SK-N-SH (cell line): Measurements from ENCODE around the gene PKN1. TPM values are rescaled to one million over a fixed set of nuclear protein-coding genes. Genes with fewer than 3 reads are reported as not detected.
A peak's percentile ranks its signal among the peaks of the same experiment; 100 is the strongest.

ENCODE experiments used
- CTCF ChIA-PET: fragments of 300-600, 350-600 bp; formaldehyde crosslinking; extraction: SDS; loops from one replicate; lab custom pipeline; 2021; lab: Yijun Ruan, JAX
- POLR2A ChIA-PET: fragments of 350-600 bp; sonication (Branson Sonifier 250); formaldehyde crosslinking; extraction: SDS; loops from one replicate; lab custom pipeline; 2020; ENCODE audit warnings: antibody characterized with exemption, inconsistent platforms; lab: Yijun Ruan, JAX
- DNase-seq: peaks from one replicate; pipeline ENCODE4 v3.0.0; 2012
- H2AFZ ChIP-seq: fragments of 200-600 bp; sonication (generic); 2 replicates; pipeline ENCODE4 v1.8.1; 2016; ENCODE audit warnings: antibody characterized with exemption, mild to moderate bottlenecking, low read depth
- H3F3A ChIP-seq: fragments of 200-600 bp; sonication (generic); replicated peaks from 2 replicates; pipeline ENCODE3; 2016; ENCODE audit warnings: antibody characterized with exemption, mild to moderate bottlenecking; ENCODE audit not compliant: insufficient read depth
- H3K27ac ChIP-seq, 2 experiments: fragments of 200-500 bp in 1 of 2; fragments of 200-600 bp in 1 of 2; sonication (Bioruptor generic) in 1 of 2; sonication (generic), shearing (Covaris generic) in 1 of 2; 2 replicates each; pipeline versions ENCODE4 v1.5.1 to v1.6.1; 2014 to 2016; ENCODE audit warnings: low read depth in 2 of 2, inconsistent platforms in 1 of 2, low read length in 1 of 2, mild to moderate bottlenecking in 1 of 2, mixed read lengths in 1 of 2
- H3K27me3 ChIP-seq: fragments of 200-600 bp; sonication (generic), shearing (Covaris generic); 2 replicates; pipeline ENCODE4 v1.6.1; 2016; ENCODE audit warnings: mixed run types; ENCODE audit not compliant: insufficient read depth
- H3K36me3 ChIP-seq, 2 experiments: fragments of 200-500 bp in 1 of 2; fragments of 200-600 bp in 1 of 2; sonication (Bioruptor generic) in 1 of 2; sonication (generic) in 1 of 2; replicated peaks in 1 of 2; 2 replicates each; pipeline versions ENCODE3 to v1.5.1; 2014 to 2016; ENCODE audit warnings: low read length in 1 of 2, mild to moderate bottlenecking in 1 of 2; ENCODE audit not compliant: insufficient read depth in 2 of 2, control insufficient read depth in 1 of 2
- H3K4me1 ChIP-seq, 2 experiments: fragments of 200-500 bp in 1 of 2; fragments of 200-600 bp in 1 of 2; sonication (Bioruptor generic) in 1 of 2; sonication (generic), shearing (Covaris generic) in 1 of 2; 2 replicates each; pipeline versions ENCODE4 v1.5.1 to v1.6.1; 2014 to 2016; ENCODE audit warnings: low read depth in 1 of 2, low read length in 1 of 2, mixed run types in 1 of 2; ENCODE audit not compliant: insufficient read depth in 2 of 2, control insufficient read depth in 1 of 2
- H3K4me2 ChIP-seq: fragments of 200-600 bp; sonication (generic), shearing (Covaris generic); 2 replicates; pipeline ENCODE4 v1.6.1; 2017; ENCODE audit warnings: mixed run types
- H3K4me3 ChIP-seq, 2 experiments: fragments of 200-500 bp in 1 of 2; fragments of 200-600 bp in 1 of 2; sonication (Bioruptor generic) in 1 of 2; sonication (generic), shearing (Covaris generic) in 1 of 2; 2 replicates each; pipeline versions ENCODE4 v1.5.1 to v1.8.1; 2014 to 2016; ENCODE audit warnings: low read depth in 2 of 2, inconsistent platforms in 1 of 2, low read length in 1 of 2, mild to moderate bottlenecking in 1 of 2, mixed read lengths in 1 of 2, moderate library complexity in 1 of 2
- H3K79me2 ChIP-seq: fragments of 200-600 bp; sonication (generic); 2 replicates; pipeline ENCODE4 v1.8.1; 2017; ENCODE audit warnings: mild to moderate bottlenecking; ENCODE audit not compliant: insufficient read depth
- H3K9ac ChIP-seq: fragments of 200-600 bp; sonication (generic); 2 replicates; pipeline ENCODE4 v1.6.1; 2017; ENCODE audit warnings: mixed run types
- H3K9me2 ChIP-seq: fragments of 200-600 bp; sonication (generic); 2 replicates; pipeline ENCODE4 v1.6.1; 2017; ENCODE audit warnings: mixed run types
- H3K9me3 ChIP-seq: fragments of 200-600 bp; sonication (generic); 2 replicates; pipeline ENCODE4 v1.6.1; 2017; ENCODE audit warnings: mixed run types, mild to moderate bottlenecking, moderate library complexity
- H4K20me1 ChIP-seq: fragments of 200-600 bp; sonication (generic); 2 replicates; pipeline ENCODE4 v1.6.1; 2017; ENCODE audit warnings: mild to moderate bottlenecking, mixed run types; ENCODE audit not compliant: insufficient read depth
- EP300 ChIP-seq, 2 experiments: IDR thresholded peaks; 2 replicates each; pipeline versions ENCODE4 v1.4.0 to v1.6.1; 2012; ENCODE audit warnings: borderline replicate concordance in 1 of 2, low read depth in 1 of 2, low read length in 1 of 2
- GABPA ChIP-seq: IDR thresholded peaks from 2 replicates; pipeline ENCODE4 v1.4.0; 2012; ENCODE audit warnings: low read depth, mild to moderate bottlenecking
- MAX ChIP-seq: IDR thresholded peaks from 2 replicates; pipeline ENCODE4 v1.4.0; 2012; ENCODE audit warnings: low read depth
- MXI1 ChIP-seq: IDR thresholded peaks from 2 replicates; pipeline ENCODE4 v1.6.1; 2012; ENCODE audit warnings: mild to moderate bottlenecking, low read depth, low read length, improper control_type of control experiment
- NFIC ChIP-seq: IDR thresholded peaks from 2 replicates; pipeline ENCODE4 v1.4.0; 2012; ENCODE audit warnings: borderline replicate concordance
- NRF1 ChIP-seq: IDR thresholded peaks from 2 replicates; pipeline ENCODE4 v1.6.1; 2012; ENCODE audit warnings: low read depth, mild to moderate bottlenecking, low read length
- POLR2AphosphoS5 ChIP-seq: IDR thresholded peaks from 2 replicates; pipeline ENCODE4 v1.6.1; 2012; ENCODE audit warnings: low read depth, low read length
- REST ChIP-seq: IDR thresholded peaks from 2 replicates; pipeline ENCODE4 v1.6.1; 2012; ENCODE audit warnings: mild to moderate bottlenecking, low read depth, low read length, moderate library complexity
- RFX5 ChIP-seq: IDR thresholded peaks from 2 replicates; pipeline ENCODE4 v1.6.1; 2012; ENCODE audit warnings: mild to moderate bottlenecking, improper control_type of control experiment, low read length
- SIN3A ChIP-seq: IDR thresholded peaks from 2 replicates; pipeline ENCODE4 v1.6.1; 2012; ENCODE audit warnings: low read depth, mild to moderate bottlenecking, low read length, moderate library complexity, borderline replicate concordance
- SMC3 ChIP-seq: IDR thresholded peaks from 2 replicates; pipeline ENCODE4 v1.6.1; 2012; ENCODE audit warnings: low read depth, low read length, improper control_type of control experiment
- TAF1 ChIP-seq: IDR thresholded peaks from 2 replicates; pipeline ENCODE4 v1.6.1; 2012; ENCODE audit warnings: low read depth, mild to moderate bottlenecking, low read length, moderate library complexity, borderline replicate concordance
- TCF12 ChIP-seq: IDR thresholded peaks from 2 replicates; pipeline ENCODE4 v1.4.0; 2012
- USF1 ChIP-seq: IDR thresholded peaks from 2 replicates; pipeline ENCODE4 v1.4.0; 2012; ENCODE audit warnings: low read depth, borderline replicate concordance
- WGBS: methylation state at CpG from one replicate; pipeline ENCODE4 v1.1.6; 2017; ENCODE audit warnings: low lambda C conversion rate; 5-methylcytosine and 5-hydroxymethylcytosine counted together
- polyA plus RNA-seq, 3 experiments: library from polyadenylated mRNA; depleted of rRNA; stranded (reverse); fragments of >200 nt; gene quantifications; 2 replicates each; pipeline ENCODE4 v1.2.3, GENCODE V29; 2012
- TF ChIP-seq, protein P1 (sequence below): IDR thresholded peaks from 2 replicates; pipeline ENCODE4; 2012
- TF ChIP-seq, protein P2 (sequence below): fragments of 150-350 bp; IDR thresholded peaks from 2 replicates; pipeline ENCODE4 v1.6.1; 2017; ENCODE audit warnings: antibody characterized with exemption, low read length, low read depth, borderline replicate concordance

Gene PKN1
- polyA plus RNA-seq, 1 of the 3 experiments (the other 2 are of a cell fraction): 99.6 TPM

GRCh38 chr19:14517446-14517839 is 84.3 kb downstream of the PKN1 start:
- H3K4me2 ChIP-seq: peak overlapping the region; percentile 95
- WGBS: 0% methylated on average over 11 of the region's 32 CpGs
- TF ChIP-seq GABPA (no peak), TAF1 (no peak), SMC3 (no peak), TCF12 (no peak)
- TF ChIP-seq, protein P1, sequence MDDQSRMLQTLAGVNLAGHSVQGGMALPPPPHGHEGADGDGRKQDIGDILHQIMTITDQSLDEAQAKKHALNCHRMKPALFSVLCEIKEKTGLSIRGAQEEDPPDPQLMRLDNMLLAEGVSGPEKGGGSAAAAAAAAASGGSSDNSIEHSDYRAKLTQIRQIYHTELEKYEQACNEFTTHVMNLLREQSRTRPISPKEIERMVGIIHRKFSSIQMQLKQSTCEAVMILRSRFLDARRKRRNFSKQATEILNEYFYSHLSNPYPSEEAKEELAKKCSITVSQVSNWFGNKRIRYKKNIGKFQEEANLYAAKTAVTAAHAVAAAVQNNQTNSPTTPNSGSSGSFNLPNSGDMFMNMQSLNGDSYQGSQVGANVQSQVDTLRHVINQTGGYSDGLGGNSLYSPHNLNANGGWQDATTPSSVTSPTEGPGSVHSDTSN: no peak
- peak overlapping the region; percentile 93 to 96; a peak in 3 of 4 replicates for H3K27ac ChIP-seq
- no peaks in the 10 kb centered on the region for H3K27me3 ChIP-seq
- no peak overlapping the region for H2AFZ ChIP-seq
- H4K20me1 ChIP-seq: peaks cover 36% of the 10 kb centered on the region
- H3K4me1 ChIP-seq: peaks cover 24 to 39% of the 10 kb centered on the region in 2 experiments; a peak in 3 of 4 replicates
- no peaks in the 10 kb centered on the region for H3K9me3 ChIP-seq
- H3K9me2 ChIP-seq: no peaks in the 10 kb centered on the region
- ChIA-PET POLR2A (interaction anchor here (0.9 to 1.5 kb wide), 6 partner anchors 21 to 678 kb away, joined by 3 to 15 read pairs (median 3); partner anchors contain the start of genes ASF1B and GIPC1), CTCF (interaction anchor here (1.4 to 3.8 kb wide), 6 partner anchors 11 to 169 kb away, joined by 3 to 30 read pairs (median 5); no protein-coding TSS in a partner anchor)
- H3K4me3 ChIP-seq: peak overlapping the region; percentile 87 to 90
- peaks cover 42% of the 10 kb centered on the region for H3F3A ChIP-seq
- H3K79me2 ChIP-seq: peaks cover 44% of the 10 kb centered on the region
- DNase-seq: no peak
- peaks cover 22 to 29% of the 10 kb centered on the region in 2 experiments for H3K36me3 ChIP-seq
- H3K9ac ChIP-seq: peak overlapping the region; percentile 99

GRCh38 chr19:14517840-14518505 is 84.9 kb downstream of the PKN1 start, which contains the start of gene DNAJB1:
Gene DNAJB1 (minus strand): TSS chr19:14518397. CDS start chr19:14518349, 48 bp downstream.
- Histone ChIP-seq H3K4me2 (peak within 1 kb of the TSS; percentile 95), H3K27ac (peak within 1 kb of the TSS; percentile 93 to 96), H3F3A (peaks cover 42% of the 10 kb centered on the region), H3K9me2 (no peaks in the 10 kb centered on the region), H3K79me2 (peaks cover 44% of the 10 kb centered on the region), H3K27me3 (no peaks in the 10 kb centered on the region), H3K9ac (peak within 1 kb of the TSS; percentile 99), H4K20me1 (peaks cover 36% of the 10 kb centered on the region), H3K4me1 (peaks cover 24 to 44% of the 10 kb centered on the region in 2 experiments; a peak in 3 of 4 replicates), H3K9me3 (no peaks in the 10 kb centered on the region), H3K4me3 (peak within 1 kb of the TSS; percentile 87 to 90), H2AFZ (peak within 1 kb of the TSS; percentile 69), H3K36me3 (peaks cover 22 to 29% of the 10 kb centered on the region in 2 experiments)
- DNase-seq: peak; percentile 94
- POLR2A ChIA-PET: interaction anchor here (0.6 to 1.5 kb wide), 14 partner anchors 8 to 679 kb away, joined by 3 to 15 read pairs (median 3); partner anchors contain the start of genes ASF1B and GIPC1
- WGBS: 0% methylated on average over 41 of the region's 82 CpGs
- CTCF ChIA-PET: interaction anchor here (0.7 to 3.8 kb wide), 7 partner anchors 12 to 170 kb away, joined by 3 to 30 read pairs (median 3); partner anchors contain the start of gene NDUFB7
- 0 out of 2 replicates have a peak, but pooled peaks have one; percentile 11 for TF ChIP-seq REST
- no peak for TF ChIP-seq TCF12
- peak; percentile 29 for TF ChIP-seq MAX
- TF ChIP-seq NRF1: peak; percentile 28; the same call in 1 of the 2 replicates
- TF ChIP-seq NFIC: no peak
- TF ChIP-seq MXI1: 0 out of 2 replicates have a peak, but pooled peaks have one; percentile 19
- TF ChIP-seq SIN3A: peak; percentile 39; the same call in 1 of the 2 replicates
- TF ChIP-seq RFX5: no peak
- TF ChIP-seq USF1: no peak
- TF ChIP-seq, protein P1: peak; percentile 55
- TF ChIP-seq EP300 (IDR thresholded peaks at IDR 0.05; ENCODE audit: borderline replicate concordance in 1 of 2, low read depth in 1 of 2, low read length in 1 of 2): peak in 1 of 2 experiments; percentile 67; a peak in 2 of 4 replicates
- peak; percentile 79 for TF ChIP-seq TAF1
- TF ChIP-seq, protein P2, sequence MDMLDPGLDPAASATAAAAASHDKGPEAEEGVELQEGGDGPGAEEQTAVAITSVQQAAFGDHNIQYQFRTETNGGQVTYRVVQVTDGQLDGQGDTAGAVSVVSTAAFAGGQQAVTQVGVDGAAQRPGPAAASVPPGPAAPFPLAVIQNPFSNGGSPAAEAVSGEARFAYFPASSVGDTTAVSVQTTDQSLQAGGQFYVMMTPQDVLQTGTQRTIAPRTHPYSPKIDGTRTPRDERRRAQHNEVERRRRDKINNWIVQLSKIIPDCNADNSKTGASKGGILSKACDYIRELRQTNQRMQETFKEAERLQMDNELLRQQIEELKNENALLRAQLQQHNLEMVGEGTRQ: no peak
- peak; percentile 97 for TF ChIP-seq POLR2AphosphoS5
